RWPE2 (cell line): ENCODE measurements around the gene CCN6.
"Not testable (repeated sequence)": the region's sequence is repeated elsewhere in the genome, so short reads cannot be mapped to it uniquely, and the experiment has no call there.

ENCODE experiments used
- ATAC-seq: fragments of 200-7000 bp; cut with Tn5 transposase; 3 replicates; pipeline ENCODE4 v1.9.1; 2021; ENCODE audit warnings: low read depth
- DNase-seq: peaks from one replicate; pipeline ENCODE4 v3.0.0-alpha.2; 2020; ENCODE audit warnings: low spot score
- H3K27ac ChIP-seq: fragments of 450-650 bp; 2 replicates; pipeline ENCODE4 v1.5.1; 2017; ENCODE audit warnings: mild to moderate bottlenecking; ENCODE audit not compliant: poor library complexity, severe bottlenecking
- H3K27me3 ChIP-seq: fragments of 250-450 bp; sonication (Bioruptor Pico); 2 replicates; pipeline ENCODE4 v1.5.1; 2021; ENCODE audit warnings: mild to moderate bottlenecking, moderate library complexity; ENCODE audit not compliant: insufficient read depth, poor library complexity, severe bottlenecking
- H3K36me3 ChIP-seq: fragments of 250-450 bp; sonication (Bioruptor Pico); 2 replicates; pipeline ENCODE4 v1.5.1; 2020; ENCODE audit warnings: low read depth, mild to moderate bottlenecking, moderate library complexity
- H3K4me1 ChIP-seq: fragments of 250-450 bp; sonication (Bioruptor Pico); 2 replicates; pipeline ENCODE4 v1.5.1; 2021; ENCODE audit warnings: mild to moderate bottlenecking, moderate library complexity; ENCODE audit not compliant: insufficient read depth, poor library complexity, severe bottlenecking
- H3K4me3 ChIP-seq: fragments of 250-450 bp; sonication (Bioruptor Pico); 2 replicates; pipeline ENCODE4 v1.5.1; 2021; ENCODE audit warnings: mild to moderate bottlenecking, moderate library complexity; ENCODE audit not compliant: severe bottlenecking
- H3K9me3 ChIP-seq: fragments of 250-450 bp; sonication (Bioruptor Pico); 2 replicates; pipeline ENCODE4 v1.5.1; 2021; ENCODE audit warnings: mild to moderate bottlenecking, moderate library complexity; ENCODE audit not compliant: severe bottlenecking
- TF ChIP-seq, protein P1 (sequence below): fragments of 450-650 bp; IDR thresholded peaks from one replicate; pipeline ENCODE4 v1.5.1; 2017; ENCODE audit warnings: mild to moderate bottlenecking, moderate library complexity; ENCODE audit not compliant: poor library complexity, severe bottlenecking

Gene CCN6

DNA sequence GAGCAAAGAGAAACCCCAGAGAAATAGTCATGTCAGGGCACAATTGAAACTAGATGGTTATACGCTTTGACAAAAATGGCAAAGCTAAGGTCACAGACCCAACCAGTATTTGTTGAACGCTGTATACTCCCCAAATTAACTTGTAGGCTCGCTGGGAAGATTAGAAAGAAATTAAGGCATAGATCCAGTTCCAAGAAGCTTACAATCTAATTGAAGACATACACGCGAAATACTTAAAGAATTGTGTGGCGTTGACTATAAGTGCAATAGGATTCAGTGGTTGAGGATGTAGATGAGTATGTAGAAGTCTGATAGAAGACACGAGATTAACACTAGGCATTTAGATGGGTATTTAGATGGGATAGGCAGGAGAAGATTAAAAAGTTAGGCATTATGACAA lies 34.0 kb downstream of the CCN6 start:
- Histone ChIP-seq H3K4me1 (peaks cover 6% of the 10 kb centered on the region), H3K4me3 (peak overlapping the region; percentile 63), H3K36me3 (peaks cover 30% of the 10 kb centered on the region), H3K9me3 (no peaks in the 10 kb centered on the region), H3K27me3 (no peaks in the 10 kb centered on the region), H3K27ac (no peak overlapping the region)
- DNase-seq (no peak), ATAC-seq (no peak)
- TF ChIP-seq, protein P1, sequence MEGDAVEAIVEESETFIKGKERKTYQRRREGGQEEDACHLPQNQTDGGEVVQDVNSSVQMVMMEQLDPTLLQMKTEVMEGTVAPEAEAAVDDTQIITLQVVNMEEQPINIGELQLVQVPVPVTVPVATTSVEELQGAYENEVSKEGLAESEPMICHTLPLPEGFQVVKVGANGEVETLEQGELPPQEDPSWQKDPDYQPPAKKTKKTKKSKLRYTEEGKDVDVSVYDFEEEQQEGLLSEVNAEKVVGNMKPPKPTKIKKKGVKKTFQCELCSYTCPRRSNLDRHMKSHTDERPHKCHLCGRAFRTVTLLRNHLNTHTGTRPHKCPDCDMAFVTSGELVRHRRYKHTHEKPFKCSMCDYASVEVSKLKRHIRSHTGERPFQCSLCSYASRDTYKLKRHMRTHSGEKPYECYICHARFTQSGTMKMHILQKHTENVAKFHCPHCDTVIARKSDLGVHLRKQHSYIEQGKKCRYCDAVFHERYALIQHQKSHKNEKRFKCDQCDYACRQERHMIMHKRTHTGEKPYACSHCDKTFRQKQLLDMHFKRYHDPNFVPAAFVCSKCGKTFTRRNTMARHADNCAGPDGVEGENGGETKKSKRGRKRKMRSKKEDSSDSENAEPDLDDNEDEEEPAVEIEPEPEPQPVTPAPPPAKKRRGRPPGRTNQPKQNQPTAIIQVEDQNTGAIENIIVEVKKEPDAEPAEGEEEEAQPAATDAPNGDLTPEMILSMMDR = no peak

DNA sequence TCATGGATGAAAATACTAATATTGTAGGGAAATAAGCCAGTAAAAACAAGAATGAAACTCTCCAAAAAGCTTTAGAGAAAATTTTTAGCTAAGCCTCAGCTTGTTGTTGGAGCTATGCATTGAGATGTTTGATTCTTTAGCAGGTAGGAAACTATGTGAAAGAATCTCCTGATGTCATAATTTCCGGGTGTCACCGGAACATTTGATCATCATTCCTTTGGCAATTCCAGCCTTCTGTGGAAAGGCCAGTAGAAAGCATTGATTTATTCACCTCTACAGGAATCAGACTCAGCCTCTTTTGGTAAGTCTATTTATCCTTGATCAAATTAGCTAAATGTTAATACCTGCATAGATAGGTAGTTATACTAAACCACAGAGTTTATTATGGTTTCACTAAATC lies 43.0 kb downstream of the CCN6 start:
- Histone ChIP-seq H3K4me1 (no peaks in the 10 kb centered on the region), H3K27ac (no peak overlapping the region), H3K4me3 (no peak overlapping the region), H3K36me3 (peaks cover 11% of the 10 kb centered on the region; the same call in 1 of the 2 replicates), H3K27me3 (no peaks in the 10 kb centered on the region), H3K9me3 (no peaks in the 10 kb centered on the region)
- TF ChIP-seq, protein P1 = no peak
- DNase-seq (no peak), ATAC-seq (no peak)

DNA sequence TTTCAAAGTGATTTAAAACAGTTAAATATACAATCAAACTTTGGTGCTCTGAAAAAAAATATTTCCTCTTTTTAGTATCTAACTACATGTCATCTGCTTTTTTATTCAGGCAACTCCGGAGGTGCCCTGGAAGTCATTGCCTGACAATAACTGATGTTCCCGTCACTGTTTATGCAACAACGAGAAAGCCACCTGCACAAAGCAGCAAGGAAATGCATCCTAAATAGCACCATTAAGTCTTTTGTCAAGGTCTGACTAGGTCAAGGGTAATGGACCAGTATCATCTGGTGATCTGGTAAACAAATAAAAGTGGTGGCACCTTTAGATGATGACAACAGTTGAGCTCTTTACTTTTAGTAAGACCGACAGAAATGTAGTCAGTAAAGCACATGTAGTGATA lies 46.7 kb downstream of the CCN6 start:
- no peak for DNase-seq
- Histone ChIP-seq H3K36me3 (peaks cover 11% of the 10 kb centered on the region; the same call in 1 of the 2 replicates), H3K4me3 (no peak overlapping the region), H3K27me3 (no peaks in the 10 kb centered on the region), H3K4me1 (no peaks in the 10 kb centered on the region), H3K27ac (no peak overlapping the region), H3K9me3 (no peaks in the 10 kb centered on the region)
- TF ChIP-seq, protein P1 = no peak
- no peak for ATAC-seq

DNA sequence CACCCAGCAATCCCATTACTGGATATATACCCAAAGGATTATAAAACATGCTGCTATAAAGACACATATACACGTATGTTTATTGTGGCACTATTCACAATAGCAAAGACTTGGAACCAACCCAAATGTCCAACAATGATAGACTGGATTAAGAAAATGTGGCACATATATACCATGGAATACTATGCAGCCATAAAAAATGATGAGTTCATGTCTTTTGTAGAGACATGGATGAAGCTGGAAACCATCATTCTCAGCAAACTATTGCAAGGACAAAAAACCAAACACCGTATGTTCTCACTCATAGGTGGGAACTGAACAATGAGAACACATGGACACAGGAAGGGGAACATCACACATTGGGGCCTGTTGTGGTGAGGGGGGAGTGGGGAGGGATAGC lies 52.1 kb downstream of the CCN6 start:
- DNase-seq, H3K4me3 ChIP-seq, H3K27ac ChIP-seq, ATAC-seq, H3K9me3 ChIP-seq, H3K4me1 ChIP-seq, H3K36me3 ChIP-seq, H3K27me3 ChIP-seq: not testable (repeated sequence)

DNA sequence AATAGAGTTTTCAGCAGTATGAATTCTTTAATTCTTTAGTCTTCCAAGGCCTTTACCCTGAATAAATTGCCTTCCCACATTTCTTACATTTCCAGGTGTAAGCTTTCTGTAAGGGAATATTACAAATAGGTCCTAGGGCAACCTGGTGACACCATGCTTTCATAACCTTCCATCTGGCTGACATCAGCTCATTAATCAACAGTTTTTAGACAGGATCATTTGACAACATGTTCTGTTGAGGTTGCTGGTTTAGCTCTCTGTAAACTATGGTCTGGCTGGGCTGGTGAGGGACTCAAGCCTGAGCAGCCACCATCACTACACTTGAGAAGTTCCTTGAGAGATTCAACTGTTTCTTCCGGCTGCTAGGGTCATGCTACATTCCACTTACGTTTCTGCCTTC lies 52.7 kb downstream of the CCN6 start:
- TF ChIP-seq, protein P1 = no peak
- DNase-seq = no peak
- ATAC-seq = no peak
- H3K36me3 ChIP-seq = no peaks in the 10 kb centered on the region; the same call in 1 of the 2 replicates
- no peak overlapping the region for H3K27ac ChIP-seq
- no peaks in the 10 kb centered on the region for H3K4me1 ChIP-seq
- no peaks in the 10 kb centered on the region for H3K9me3 ChIP-seq
- H3K4me3 ChIP-seq = no peak overlapping the region
- H3K27me3 ChIP-seq = no peaks in the 10 kb centered on the region
